SU-DHL-6 (cell line): ENCODE data around the gene ARHGAP8.

ENCODE experiments used
- CTCF ChIP-seq: fragments of 200-600 bp; sonication (generic); IDR thresholded peaks from one replicate; pipeline ENCODE4 v1.5.1; 2017; ENCODE audit warnings: antibody characterized with exemption, mild to moderate bottlenecking, low read length, moderate library complexity; ENCODE audit not compliant: insufficient read depth, poor library complexity, severe bottlenecking
- EZH2phosphoT487 ChIP-seq: fragments of 200-600 bp; sonication (generic), shearing (Covaris generic); conservative IDR thresholded peaks from 2 replicates; pipeline ENCODE4 v1.6.1; 2018; ENCODE audit warnings: mild to moderate bottlenecking, antibody characterized with exemption, low read length, moderate library complexity, mixed read lengths

- TF ChIP-seq CTCF (no peak), EZH2phosphoT487 (no peak)
Observed at GRCh38 chr22:44848296-44848741, 95.9 kb downstream of the ARHGAP8 start.
